Nephron progenitor cell (in vitro differentiated cells): ENCODE results near the gene KIF2C.

Experiments
- DNase-seq: peaks from one replicate; pipeline ENCODE4 v3.0.0; 2021
- H3K27ac Mint-ChIP-seq: 2 replicates; pipeline ENCODE4 v1.8.0; 2021; ENCODE audit warnings: mild to moderate bottlenecking, moderate library complexity, mixed read lengths
- H3K27me3 Mint-ChIP-seq: 2 replicates; pipeline ENCODE4 v1.8.0; 2021; ENCODE audit warnings: mild to moderate bottlenecking, low read depth, mixed read lengths; ENCODE audit not compliant: poor library complexity
- H3K36me3 Mint-ChIP-seq: 2 replicates; pipeline ENCODE4 v1.8.0; 2021; ENCODE audit warnings: low read depth, mixed read lengths
- H3K4me1 Mint-ChIP-seq: 2 replicates; pipeline ENCODE4 v1.8.0; 2021; ENCODE audit warnings: mixed read lengths
- H3K4me3 Mint-ChIP-seq: 2 replicates; pipeline ENCODE4 v1.8.0; 2021; ENCODE audit warnings: mild to moderate bottlenecking, moderate library complexity, mixed read lengths
- H3K9me3 Mint-ChIP-seq: 2 replicates; pipeline ENCODE4 v1.8.0; 2021; ENCODE audit warnings: mild to moderate bottlenecking, moderate library complexity, mixed read lengths
- CTCF ChIP-seq: fragments of 200-600 bp; sonication (generic); IDR thresholded peaks from 2 replicates; pipeline ENCODE4 v1.5.0; 2021; ENCODE audit warnings: antibody characterized with exemption

Gene KIF2C

DNA sequence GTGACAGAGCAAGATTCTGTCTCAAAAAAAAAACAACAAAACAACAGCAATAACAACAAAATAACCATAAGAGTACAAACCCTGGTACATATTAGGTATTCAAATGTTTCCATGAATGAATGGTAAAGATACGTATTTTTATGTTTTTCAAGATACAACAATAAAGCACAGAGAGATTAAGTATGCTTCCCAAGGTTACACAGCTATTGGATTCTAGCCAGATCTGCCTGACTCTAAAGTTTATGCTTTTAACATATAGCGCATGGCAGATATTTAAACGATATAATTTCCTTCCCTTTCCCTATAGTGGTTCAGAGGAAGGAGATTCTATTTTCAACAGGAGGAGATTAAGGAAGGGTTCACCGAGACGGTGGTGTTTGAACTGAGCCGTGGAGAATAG, 34.2 kb upstream of the KIF2C start:
- Mint-ChIP-seq H3K4me1 (peaks cover 48% of the 10 kb centered on the region), H3K27me3 (peaks cover 19% of the 10 kb centered on the region), H3K36me3 (peaks cover 15% of the 10 kb centered on the region), H3K9me3 (peaks cover 17% of the 10 kb centered on the region), H3K4me3 (no peak overlapping the region), H3K27ac (no peak overlapping the region)
- TF ChIP-seq CTCF: no peak
- DNase-seq: no peak

DNA sequence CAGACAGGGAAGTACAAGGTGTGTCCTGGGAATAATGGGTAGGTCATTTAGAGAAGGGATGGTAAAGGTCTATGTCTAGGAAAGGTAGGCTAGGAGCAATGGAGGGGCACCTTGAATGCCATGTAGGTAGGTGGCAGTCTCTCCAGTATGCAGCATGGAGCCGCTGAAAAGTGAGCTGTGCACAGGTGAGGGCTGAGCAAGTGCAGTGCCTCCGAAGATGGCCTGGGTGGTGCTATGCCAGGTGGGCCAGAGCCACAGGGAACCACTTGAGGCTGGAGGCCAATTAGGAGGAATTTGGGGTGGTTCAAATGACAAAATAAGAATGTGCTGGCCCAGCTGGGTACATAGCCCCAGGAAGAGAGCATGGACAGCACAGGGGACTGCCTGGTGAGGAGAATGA, 33.7 kb upstream of the KIF2C start:
- Mint-ChIP-seq H3K27me3 (peaks cover 22% of the 10 kb centered on the region), H3K9me3 (peaks cover 22% of the 10 kb centered on the region), H3K27ac (no peak overlapping the region)

GRCh38 chr1:44707112-44707881, 32.3 kb upstream of the KIF2C start:
- Mint-ChIP-seq H3K4me1 (peaks cover 30% of the 10 kb centered on the region), H3K4me3 (no peak overlapping the region), H3K36me3 (peaks cover 20% of the 10 kb centered on the region), H3K27ac (no peak overlapping the region), H3K9me3 (peaks cover 22% of the 10 kb centered on the region), H3K27me3 (peaks cover 27% of the 10 kb centered on the region)
- no peak for TF ChIP-seq CTCF
- no peak for DNase-seq

More for the DNA sequence above, 33.7 kb upstream of the KIF2C start:
- no peak overlapping the region for H3K4me3 Mint-ChIP-seq
- DNase-seq: no peak
- TF ChIP-seq CTCF: no peak
- H3K4me1 Mint-ChIP-seq: peaks cover 44% of the 10 kb centered on the region
- H3K36me3 Mint-ChIP-seq: peaks cover 20% of the 10 kb centered on the region

- no peak for TF ChIP-seq CTCF
- DNase-seq: no peak
- peaks cover 27% of the 10 kb centered on the region for H3K27me3 Mint-ChIP-seq
- H3K4me3 Mint-ChIP-seq: no peak overlapping the region
- H3K9me3 Mint-ChIP-seq: peaks cover 22% of the 10 kb centered on the region
- H3K36me3 Mint-ChIP-seq: peaks cover 20% of the 10 kb centered on the region
- no peak overlapping the region for H3K27ac Mint-ChIP-seq
- H3K4me1 Mint-ChIP-seq: peaks cover 22% of the 10 kb centered on the region
These were observed 31.4 kb upstream of the KIF2C start for GRCh38 chr1:44707959-44708831.

GRCh38 chr1:44713321-44713781, 26.3 kb upstream of the KIF2C start:
- Mint-ChIP-seq H3K36me3 (peaks cover 14% of the 10 kb centered on the region), H3K4me3 (no peak overlapping the region), H3K9me3 (peaks cover 14% of the 10 kb centered on the region), H3K27ac (no peak overlapping the region), H3K4me1 (peaks cover 35% of the 10 kb centered on the region), H3K27me3 (peaks cover 18% of the 10 kb centered on the region)
- TF ChIP-seq CTCF: no peak
- DNase-seq: no peak
